Activated T-helper 1 cell treated with anti-CD3 and anti-CD28 coated beads, Interleukin-12 subunit alpha, Interleukin-12 subunit beta, Interleukin-2, Interleukin-4 antibody, amounts not matched to agents 30 ng/mL and 10 ng/mL and 1 ng/mL, durations not matched to agents 14 hours and 24 hours and 36 hours (primary cell): ENCODE measurements around the gene CDHR5. TPM values are rescaled to one million over a fixed set of nuclear protein-coding genes. Genes with fewer than 3 reads are reported as not detected.

Experiments used
- DNase-seq: peaks from one replicate; pipeline ENCODE4 v3.0.0; 2021; ENCODE audit warnings: low spot score
- H3K27ac Mint-ChIP-seq: one replicate; pipeline ENCODE4 v1.8.0; 2021; ENCODE audit warnings: mild to moderate bottlenecking, mixed read lengths
- H3K27me3 Mint-ChIP-seq: one replicate; pipeline ENCODE4 v1.8.0; 2022; ENCODE audit warnings: mild to moderate bottlenecking, moderate library complexity, mixed read lengths; ENCODE audit not compliant: insufficient read depth
- H3K36me3 Mint-ChIP-seq: one replicate; pipeline ENCODE4 v1.8.0; 2021; ENCODE audit warnings: low read depth, mixed read lengths
- H3K4me1 Mint-ChIP-seq: one replicate; pipeline ENCODE4 v1.8.0; 2021; ENCODE audit warnings: low read depth, mixed read lengths
- H3K4me3 Mint-ChIP-seq: one replicate; pipeline ENCODE4 v1.8.0; 2021; ENCODE audit warnings: mild to moderate bottlenecking, moderate library complexity, mixed read lengths
- H3K9me3 Mint-ChIP-seq: one replicate; pipeline ENCODE4 v1.8.0; 2021; ENCODE audit warnings: mixed read lengths
- intact Hi-C: fragments of 100-400 bp; cut with micrococcal nuclease; formaldehyde crosslinking; loops from one replicate; pipeline ENCODE4 v1.15.1; 2024
- total RNA-seq: library from RNA; stranded (reverse); gene quantifications from 2 replicates; pipeline ENCODE4 v1.2.3, GENCODE V29; 2022

Gene CDHR5
- total RNA-seq, 1 donor from 2014 or later: not detected

DNA sequence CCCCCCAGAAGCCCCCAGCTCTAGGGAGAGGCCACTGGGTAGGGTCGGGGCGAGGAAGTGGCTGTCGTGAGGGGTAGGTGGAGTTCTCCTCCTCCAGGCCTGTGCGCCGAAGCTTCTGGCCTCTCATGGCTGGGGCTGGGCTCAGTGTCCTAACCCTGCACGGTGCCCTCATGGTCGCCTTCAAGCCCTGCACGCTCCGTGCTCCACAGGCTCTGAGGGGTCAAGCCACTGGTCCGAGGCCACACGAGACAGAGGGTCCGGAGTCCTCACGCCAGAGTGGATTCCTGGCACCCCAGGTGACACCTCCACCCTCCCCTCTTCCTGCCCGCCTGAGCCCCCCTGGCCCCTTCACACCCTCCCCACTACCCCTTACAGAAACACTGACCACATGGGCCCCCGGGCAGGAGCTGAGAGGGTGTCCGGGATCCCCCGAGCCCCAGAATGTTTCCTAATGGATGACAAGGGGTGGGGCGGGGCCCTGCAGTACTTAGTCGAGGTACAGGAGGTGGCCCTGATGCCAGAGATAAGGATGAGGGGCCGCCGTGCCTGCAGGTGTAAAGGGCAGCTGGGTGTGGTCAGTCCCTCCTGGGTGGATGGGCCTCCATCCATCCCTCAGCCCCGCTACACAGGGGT is 997 bp upstream of the CDHR5 start:
- no peak for DNase-seq
- intact Hi-C loops: no loop called here
- Mint-ChIP-seq H3K27me3 (peaks cover 20% of the 10 kb centered on the region), H3K4me3 (no peak overlapping the region), H3K9me3 (no peaks in the 10 kb centered on the region), H3K4me1 (peaks cover 20% of the 10 kb centered on the region), H3K27ac (no peak overlapping the region), H3K36me3 (peaks cover 10% of the 10 kb centered on the region)

- Mint-ChIP-seq H3K36me3 (peaks cover 10% of the 10 kb centered on the region), H3K27ac (no peak overlapping the region), H3K4me1 (peaks cover 15% of the 10 kb centered on the region), H3K4me3 (no peak overlapping the region), H3K27me3 (peaks cover 20% of the 10 kb centered on the region), H3K9me3 (no peaks in the 10 kb centered on the region)
- intact Hi-C loops: no loop called here
- no peak for DNase-seq
These were observed 603 bp downstream of the CDHR5 start for GRCh38 chr11:623999-624704.

GRCh38 chr11:623349-623869 is 1.3 kb downstream of the CDHR5 start:
- H3K4me3 Mint-ChIP-seq: no peak overlapping the region
- H3K27ac Mint-ChIP-seq: no peak overlapping the region
- intact Hi-C loops: no loop called here
- H3K36me3 Mint-ChIP-seq: peaks cover 8% of the 10 kb centered on the region
- H3K4me1 Mint-ChIP-seq: peaks cover 7% of the 10 kb centered on the region
- no peak for DNase-seq
- peaks cover 15% of the 10 kb centered on the region for H3K27me3 Mint-ChIP-seq
- H3K9me3 Mint-ChIP-seq: no peaks in the 10 kb centered on the region

DNA sequence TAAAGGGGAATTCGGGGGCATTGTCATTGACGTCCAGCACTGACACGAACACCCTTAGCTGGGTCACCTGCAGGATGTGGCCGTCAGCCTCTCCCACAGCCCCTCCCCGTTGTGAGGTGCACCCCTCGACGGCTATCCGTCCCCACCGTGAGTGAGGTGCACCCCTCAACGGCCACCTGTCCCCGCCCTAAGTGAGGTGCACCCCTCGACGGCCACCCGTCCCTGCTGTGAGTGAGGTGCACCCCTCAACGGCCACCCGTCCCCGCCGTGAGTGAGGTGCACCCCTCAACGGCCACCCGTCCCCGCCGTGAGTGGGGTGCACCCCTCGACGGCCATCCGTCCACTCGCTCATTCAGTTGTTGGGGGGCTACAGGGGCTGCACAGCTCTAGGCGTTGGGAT is 2.9 kb downstream of the CDHR5 start:
- no peaks in the 10 kb centered on the region for H3K36me3 Mint-ChIP-seq
- no peak overlapping the region for H3K27ac Mint-ChIP-seq
- no peaks in the 10 kb centered on the region for H3K9me3 Mint-ChIP-seq
- H3K4me3 Mint-ChIP-seq: no peak overlapping the region
- intact Hi-C loops: no loop called here
- no peaks in the 10 kb centered on the region for H3K4me1 Mint-ChIP-seq
- peaks cover 6% of the 10 kb centered on the region for H3K27me3 Mint-ChIP-seq
- no peak for DNase-seq

- no peaks in the 10 kb centered on the region for H3K9me3 Mint-ChIP-seq
- no peak overlapping the region for H3K4me3 Mint-ChIP-seq
- no peaks in the 10 kb centered on the region for H3K4me1 Mint-ChIP-seq
- intact Hi-C loops: no loop called here
- DNase-seq: no peak
- no peak overlapping the region for H3K27ac Mint-ChIP-seq
- H3K36me3 Mint-ChIP-seq: no peaks in the 10 kb centered on the region
- H3K27me3 Mint-ChIP-seq: peaks cover 6% of the 10 kb centered on the region
These were observed 3.6 kb downstream of the CDHR5 start for GRCh38 chr11:620935-621814.

DNA sequence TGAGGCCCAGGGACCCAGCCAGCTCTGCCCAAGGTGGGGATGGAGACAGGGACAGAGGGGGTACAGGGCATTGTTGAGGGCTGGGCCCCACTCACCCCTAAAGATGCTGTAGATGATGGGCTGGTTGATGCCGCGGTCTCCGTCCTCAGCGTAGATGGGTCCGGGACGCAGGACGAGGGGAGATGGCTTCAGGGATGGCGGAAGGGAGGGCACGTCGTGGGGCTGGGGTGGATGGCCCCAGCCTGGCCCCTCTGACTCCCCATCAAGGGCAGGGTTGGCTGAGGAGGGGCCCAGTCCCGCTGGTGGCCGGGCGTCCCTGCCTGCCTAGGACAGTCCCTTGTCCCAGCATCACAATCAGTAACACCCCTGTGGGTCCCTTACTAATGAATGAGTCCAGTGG is 4.6 kb downstream of the CDHR5 start:
- H3K4me1 Mint-ChIP-seq: no peaks in the 10 kb centered on the region
- H3K36me3 Mint-ChIP-seq: no peaks in the 10 kb centered on the region
- H3K27ac Mint-ChIP-seq: no peak overlapping the region
- H3K27me3 Mint-ChIP-seq: no peaks in the 10 kb centered on the region
- intact Hi-C loops: no loop called here
- H3K9me3 Mint-ChIP-seq: no peaks in the 10 kb centered on the region
- H3K4me3 Mint-ChIP-seq: no peak overlapping the region
- no peak for DNase-seq

DNA sequence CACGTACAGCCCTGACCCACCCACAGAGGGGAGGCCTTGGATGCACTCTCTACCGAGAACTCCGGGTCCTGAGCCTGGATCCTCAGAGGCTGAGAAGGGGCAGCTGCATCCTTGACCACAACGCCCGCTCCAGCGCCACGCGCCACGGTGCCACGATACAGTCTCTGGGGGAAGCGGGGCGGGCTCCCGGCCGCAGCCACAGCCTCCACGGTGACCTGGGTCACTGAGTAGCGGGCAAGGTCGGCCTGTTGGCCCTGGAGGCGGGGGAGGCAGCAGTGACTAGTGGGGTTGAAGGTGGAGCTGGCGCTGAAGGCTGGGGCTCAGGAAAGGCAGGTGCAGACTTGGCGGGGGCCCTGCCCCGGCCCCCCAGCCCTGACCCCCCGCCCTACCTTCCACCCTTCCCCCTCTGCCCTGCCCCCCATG is 5.1 kb downstream of the CDHR5 start:
- no peak for DNase-seq
- intact Hi-C loops: loop anchor here (5.0 kb wide), 1 partner anchor 178 kb away; the partner anchor contains the start of gene SLC25A22
- no peaks in the 10 kb centered on the region for H3K4me1 Mint-ChIP-seq
- H3K27me3 Mint-ChIP-seq: no peaks in the 10 kb centered on the region
- H3K36me3 Mint-ChIP-seq: no peaks in the 10 kb centered on the region
- H3K27ac Mint-ChIP-seq: no peak overlapping the region
- no peak overlapping the region for H3K4me3 Mint-ChIP-seq
- no peaks in the 10 kb centered on the region for H3K9me3 Mint-ChIP-seq

DNA sequence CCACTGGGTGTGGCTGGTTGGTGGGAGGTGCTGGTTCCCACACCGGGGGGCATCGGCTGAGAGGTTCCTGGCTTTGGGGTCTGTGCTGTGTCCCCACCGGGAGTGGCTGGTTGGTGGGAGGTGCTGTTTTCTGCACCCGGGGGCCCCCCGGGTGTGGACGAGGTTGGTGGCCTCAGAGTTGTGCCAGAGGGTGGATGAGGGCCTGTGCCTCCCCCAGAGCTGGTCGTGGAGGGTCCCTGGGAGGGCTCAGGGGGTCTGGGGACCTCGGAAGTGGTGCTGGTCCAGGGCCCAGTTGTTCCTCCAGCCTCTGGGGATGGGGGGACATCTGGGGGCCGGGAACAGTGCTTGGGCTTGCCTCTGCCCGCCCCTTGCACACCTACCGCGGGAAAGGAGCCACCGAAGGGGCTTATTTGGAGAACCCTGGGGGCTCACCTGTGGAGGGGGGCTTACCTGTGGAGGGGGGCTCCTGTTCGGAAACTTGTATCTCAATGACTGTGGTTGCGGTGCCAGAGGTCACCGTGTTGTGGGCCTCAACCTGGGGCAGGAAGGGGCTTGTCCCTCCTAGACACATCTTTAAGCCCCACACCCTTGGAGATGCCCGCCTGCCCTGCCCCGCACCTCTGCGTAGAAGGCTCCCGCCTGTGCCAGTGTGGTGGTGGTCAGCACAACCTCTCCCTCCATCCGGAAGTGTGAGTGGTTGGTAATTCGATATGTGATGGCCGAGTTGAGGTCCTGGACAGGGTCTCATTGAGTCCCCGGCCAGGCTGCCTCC is 5.7 kb downstream of the CDHR5 start:
- H3K27ac Mint-ChIP-seq: no peak overlapping the region
- intact Hi-C loops: loop anchor here (5.0 kb wide), 1 partner anchor 178 kb away; the partner anchor contains the start of gene SLC25A22

DNA sequence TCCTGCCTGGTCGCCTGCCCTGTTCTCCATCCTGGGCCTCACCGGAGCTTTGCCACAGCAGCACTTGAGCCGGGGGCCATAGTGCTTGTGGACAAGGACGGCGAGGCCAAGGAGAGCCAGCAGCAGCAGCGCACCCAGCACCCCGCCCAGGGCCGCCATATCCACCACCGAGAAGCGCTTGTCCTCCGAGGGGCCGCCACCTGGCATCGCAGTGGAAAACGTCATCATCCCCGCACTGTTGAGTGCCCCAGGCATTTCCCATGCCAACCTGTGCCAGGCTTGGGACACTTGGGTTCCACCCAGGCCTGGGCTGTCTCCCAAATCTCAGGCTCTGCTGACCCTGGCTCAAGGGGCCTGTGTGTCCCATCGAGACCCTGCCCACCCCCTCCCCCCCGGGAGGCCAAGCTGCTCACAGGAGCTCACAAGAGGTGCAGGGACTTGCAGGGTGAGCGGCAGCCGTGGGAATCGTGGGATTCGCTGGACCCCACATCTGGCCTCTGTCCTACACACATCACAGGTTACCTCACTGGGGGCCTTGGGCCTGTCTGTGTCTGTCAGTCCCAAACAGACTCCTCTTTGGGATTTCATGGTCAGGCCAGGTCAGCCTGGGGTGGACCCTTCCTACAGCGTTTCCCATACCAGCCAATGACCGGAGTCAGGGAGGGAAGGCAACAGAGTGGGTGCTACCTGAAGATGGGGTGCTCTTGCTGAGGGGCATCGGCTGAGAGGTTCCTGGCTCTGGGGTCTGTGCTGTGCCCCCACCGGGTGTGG is 6.7 kb downstream of the CDHR5 start:
- DNase-seq: no peak
- Mint-ChIP-seq H3K36me3 (peaks cover 6% of the 10 kb centered on the region), H3K9me3 (no peaks in the 10 kb centered on the region), H3K27ac (no peak overlapping the region), H3K4me1 (no peaks in the 10 kb centered on the region), H3K4me3 (no peak overlapping the region), H3K27me3 (no peaks in the 10 kb centered on the region)
- intact Hi-C loops: loop anchor here (5.0 kb wide), 1 partner anchor 179 kb away; the partner anchor contains the start of gene SLC25A22

More for the DNA sequence above, 5.7 kb downstream of the CDHR5 start:
- no peaks in the 10 kb centered on the region for H3K4me1 Mint-ChIP-seq
- H3K36me3 Mint-ChIP-seq: peaks cover 6% of the 10 kb centered on the region
- no peaks in the 10 kb centered on the region for H3K9me3 Mint-ChIP-seq
- no peak for DNase-seq
- no peak overlapping the region for H3K4me3 Mint-ChIP-seq
- no peaks in the 10 kb centered on the region for H3K27me3 Mint-ChIP-seq

DNA sequence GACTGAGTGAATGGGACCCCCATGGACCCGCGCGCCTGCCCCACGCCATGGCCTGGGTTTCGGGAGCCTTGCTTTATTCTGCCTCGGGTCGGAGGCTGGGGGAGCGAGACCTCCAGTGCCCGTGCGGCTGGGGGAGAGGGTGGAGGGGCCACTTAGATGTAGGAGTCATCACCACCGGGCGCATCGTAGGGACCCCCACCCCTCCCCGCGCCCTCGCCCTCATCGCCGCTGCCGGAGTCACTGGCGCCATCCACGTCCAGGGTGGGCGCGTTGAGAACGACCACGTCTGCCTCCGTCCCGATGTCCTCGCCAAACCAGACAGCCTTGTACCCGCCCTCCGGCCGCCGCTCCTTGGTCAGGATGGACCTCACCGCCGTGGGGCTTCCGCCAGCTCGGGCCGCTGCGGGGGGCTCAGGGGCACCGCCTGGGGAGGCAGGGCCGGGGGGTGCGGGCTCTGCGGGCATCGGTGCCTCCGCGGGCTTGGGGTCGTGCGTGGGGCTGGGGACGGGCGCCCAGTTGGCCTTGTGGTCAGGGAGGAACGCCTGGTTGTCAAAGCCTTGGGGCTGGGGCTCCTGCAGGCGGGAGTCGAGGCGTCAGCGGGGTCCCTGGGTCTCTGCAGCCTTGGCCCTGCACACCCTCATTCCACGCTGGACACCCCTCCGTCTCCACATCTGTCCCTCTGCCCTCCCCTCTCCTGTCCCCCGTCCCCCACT is 7.4 kb downstream of the CDHR5 start:
- DNase-seq: no peak
- Mint-ChIP-seq H3K27me3 (no peaks in the 10 kb centered on the region), H3K36me3 (peaks cover 6% of the 10 kb centered on the region), H3K27ac (no peak overlapping the region), H3K4me3 (no peak overlapping the region), H3K9me3 (no peaks in the 10 kb centered on the region), H3K4me1 (peaks cover 1% of the 10 kb centered on the region)
- intact Hi-C loops: loop anchor here (5.0 kb wide), 1 partner anchor 180 kb away; the partner anchor contains the start of gene SLC25A22
